ENCODE results near the gene FREM2.

FREM2 gene

GRCh38 chr13:38849315-38849714, 162.4 kb downstream of the FREM2 start:
- H2AFZ ChIP-seq (ENCODE audit: low read depth, low read length) = no peak overlapping the region
- H3K27me3 ChIP-seq (ENCODE audit: control insufficient read depth in 1 of 2, insufficient read depth in 1 of 2, low read length in 2 of 2) = no peaks in the 10 kb centered on the region
- no peak overlapping the region for H4K91ac ChIP-seq (ENCODE audit: low read length)
- no peak overlapping the region for H3K4me3 ChIP-seq (ENCODE audit: insufficient read depth in 1 of 2, low read depth in 1 of 2, low read length in 2 of 2)
- H3K27ac ChIP-seq (ENCODE audit: low read length, poor library complexity, severe bottlenecking) = no peak overlapping the region
- H2AK5ac ChIP-seq (ENCODE audit: low read length, severe bottlenecking) = no peak overlapping the region
- H3K4me2 ChIP-seq (ENCODE audit: low read length, poor library complexity, severe bottlenecking) = no peak overlapping the region
- 80% methylated on average over 4 of the region's 4 CpGs for WGBS
- no peak overlapping the region for H3K9ac ChIP-seq (ENCODE audit: low read length)
- no peaks in the 10 kb centered on the region for H3K79me1 ChIP-seq (replicated peaks; ENCODE audit: low read length, poor library complexity, severe bottlenecking)
- no peak overlapping the region for H2BK120ac ChIP-seq (ENCODE audit: low read depth, low read length)
- no peak overlapping the region for H3K23ac ChIP-seq (ENCODE audit: low read length in 2 of 2)
- no peak overlapping the region for H3K14ac ChIP-seq (ENCODE audit: low read length in 2 of 2)
- no peak overlapping the region for H3K4ac ChIP-seq (ENCODE audit: low read depth in 1 of 2, low read length in 2 of 2)
- H2BK12ac ChIP-seq (ENCODE audit: low read length in 2 of 2) = no peak overlapping the region
- no peak overlapping the region for H2BK15ac ChIP-seq (ENCODE audit: low read depth, poor library complexity, severe bottlenecking)
- DNase-seq = no peak
- no peaks in the 10 kb centered on the region for H3K36me3 ChIP-seq (ENCODE audit: control insufficient read depth in 1 of 2, insufficient read depth in 2 of 2, low read depth in 1 of 2, low read length in 2 of 2)
- H3K4me1 ChIP-seq (ENCODE audit: control insufficient read depth, insufficient read depth, low read depth, low read length) = no peaks in the 10 kb centered on the region
- no peak overlapping the region for H3K18ac ChIP-seq (ENCODE audit: low read depth in 1 of 2, low read length in 2 of 2)
- H4K8ac ChIP-seq (ENCODE audit: low read length) = no peak overlapping the region
- H3K9me3 ChIP-seq (ENCODE audit: control insufficient read depth, low read length) = no peaks in the 10 kb centered on the region
- H2BK5ac ChIP-seq (ENCODE audit: low read depth, low read length, poor library complexity, severe bottlenecking) = no peak overlapping the region

DNA sequence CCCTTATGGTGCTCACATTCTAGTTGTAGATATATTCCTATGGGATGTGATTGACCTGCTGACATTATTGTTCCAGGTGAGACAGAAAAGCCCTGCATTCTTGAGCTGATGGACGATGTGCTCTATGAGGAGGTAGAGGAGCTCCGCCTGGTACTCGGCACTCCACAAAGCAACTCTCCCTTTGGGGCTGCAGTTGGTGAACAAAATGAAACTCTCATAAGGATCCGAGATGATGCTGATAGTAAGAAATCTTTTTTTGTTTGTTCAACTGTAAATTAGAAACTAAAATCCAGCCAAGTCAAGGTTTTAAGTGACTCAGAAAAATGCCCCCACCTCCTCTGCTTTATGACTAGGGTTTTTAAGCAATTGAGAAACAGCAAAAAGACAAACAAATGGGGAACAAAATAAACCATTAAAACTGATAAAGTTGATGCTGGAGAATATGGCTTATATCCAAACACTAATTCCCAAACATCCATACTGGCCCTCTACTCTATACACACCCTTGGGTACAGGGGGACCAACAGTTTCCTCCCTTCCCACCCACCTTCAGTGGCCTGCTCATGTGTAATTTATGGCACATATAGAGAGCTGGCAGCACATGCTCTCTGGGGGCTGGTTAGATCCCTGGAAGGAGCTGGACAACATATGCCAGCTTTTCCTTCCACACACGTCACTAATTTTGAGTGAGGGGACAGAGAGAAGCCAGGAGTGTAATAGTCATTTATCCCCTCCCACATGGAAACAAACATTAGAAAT, 164.2 kb downstream of the FREM2 start:
- Histone ChIP-seq H2BK12ac (ENCODE audit: low read length in 2 of 2) (no peak overlapping the region), H2BK15ac (ENCODE audit: low read depth, poor library complexity, severe bottlenecking) (no peak overlapping the region), H3K4me3 (ENCODE audit: insufficient read depth in 1 of 2, low read depth in 1 of 2, low read length in 2 of 2) (no peak overlapping the region), H4K91ac (ENCODE audit: low read length) (no peak overlapping the region), H3K79me1 (replicated peaks; ENCODE audit: low read length, poor library complexity, severe bottlenecking) (no peaks in the 10 kb centered on the region), H3K9me3 (ENCODE audit: control insufficient read depth, low read length) (no peaks in the 10 kb centered on the region), H3K9ac (ENCODE audit: low read length) (no peak overlapping the region), H4K8ac (ENCODE audit: low read length) (no peak overlapping the region), H3K4ac (ENCODE audit: low read depth in 1 of 2, low read length in 2 of 2) (no peak overlapping the region), H3K4me1 (ENCODE audit: control insufficient read depth, insufficient read depth, low read depth, low read length) (no peaks in the 10 kb centered on the region), H2AK5ac (ENCODE audit: low read length, severe bottlenecking) (no peak overlapping the region), H3K23ac (ENCODE audit: low read length in 2 of 2) (no peak overlapping the region), H3K14ac (ENCODE audit: low read length in 2 of 2) (no peak overlapping the region), H2BK5ac (ENCODE audit: low read depth, low read length, poor library complexity, severe bottlenecking) (no peak overlapping the region), H3K4me2 (ENCODE audit: low read length, poor library complexity, severe bottlenecking) (no peak overlapping the region), H2BK120ac (ENCODE audit: low read depth, low read length) (no peak overlapping the region), H2AFZ (ENCODE audit: low read depth, low read length) (no peak overlapping the region), H3K18ac (ENCODE audit: low read depth in 1 of 2, low read length in 2 of 2) (no peak overlapping the region), H3K27ac (ENCODE audit: low read length, poor library complexity, severe bottlenecking) (no peak overlapping the region), H3K36me3 (ENCODE audit: control insufficient read depth in 1 of 2, insufficient read depth in 2 of 2, low read depth in 1 of 2, low read length in 2 of 2) (no peaks in the 10 kb centered on the region), H3K27me3 (ENCODE audit: control insufficient read depth in 1 of 2, insufficient read depth in 1 of 2, low read length in 2 of 2) (no peaks in the 10 kb centered on the region)
- 96% methylated on average over 3 of the region's 5 CpGs for WGBS
- no peak for DNase-seq

DNA sequence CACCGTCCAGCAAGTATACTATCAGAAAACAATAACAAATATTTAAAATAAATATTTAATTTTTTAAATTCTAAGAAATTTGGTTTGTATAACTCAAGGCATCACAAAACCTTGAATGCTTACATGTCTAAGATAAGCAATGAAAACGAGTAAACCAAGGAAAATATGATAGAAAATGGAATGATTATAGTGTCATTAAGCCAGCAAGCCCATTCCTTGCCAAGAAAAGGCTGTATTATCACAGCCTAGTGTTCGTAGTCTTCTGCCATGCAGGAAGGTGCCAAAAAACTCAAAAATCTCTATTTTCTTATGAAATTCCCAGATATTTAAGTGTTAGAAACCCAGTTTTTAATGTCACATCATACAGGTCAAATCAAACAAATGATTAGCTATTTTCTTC, 167.3 kb downstream of the FREM2 start:
- H3K18ac ChIP-seq (ENCODE audit: low read depth in 1 of 2, low read length in 2 of 2) = no peak overlapping the region
- H2BK12ac ChIP-seq (ENCODE audit: low read length in 2 of 2) = no peak overlapping the region
- no peak overlapping the region for H3K9ac ChIP-seq (ENCODE audit: low read length)
- no peak overlapping the region for H3K4ac ChIP-seq (ENCODE audit: low read depth in 1 of 2, low read length in 2 of 2)
- H2AK5ac ChIP-seq (ENCODE audit: low read length, severe bottlenecking) = no peak overlapping the region
- H3K36me3 ChIP-seq (ENCODE audit: control insufficient read depth in 1 of 2, insufficient read depth in 2 of 2, low read depth in 1 of 2, low read length in 2 of 2) = no peaks in the 10 kb centered on the region
- no peak overlapping the region for H2BK120ac ChIP-seq (ENCODE audit: low read depth, low read length)
- no peak overlapping the region for H3K23ac ChIP-seq (ENCODE audit: low read length in 2 of 2)
- no peak overlapping the region for H2BK15ac ChIP-seq (ENCODE audit: low read depth, poor library complexity, severe bottlenecking)
- H3K4me3 ChIP-seq (ENCODE audit: insufficient read depth in 1 of 2, low read depth in 1 of 2, low read length in 2 of 2) = no peak overlapping the region
- H3K9me3 ChIP-seq (ENCODE audit: control insufficient read depth, low read length) = no peaks in the 10 kb centered on the region
- no peak for DNase-seq
- H3K27me3 ChIP-seq (ENCODE audit: control insufficient read depth in 1 of 2, insufficient read depth in 1 of 2, low read length in 2 of 2) = no peaks in the 10 kb centered on the region
- H4K8ac ChIP-seq (ENCODE audit: low read length) = no peak overlapping the region
- H2BK5ac ChIP-seq (ENCODE audit: low read depth, low read length, poor library complexity, severe bottlenecking) = no peak overlapping the region
- H3K27ac ChIP-seq (ENCODE audit: low read length, poor library complexity, severe bottlenecking) = no peak overlapping the region
- H3K79me1 ChIP-seq (replicated peaks; ENCODE audit: low read length, poor library complexity, severe bottlenecking) = no peaks in the 10 kb centered on the region
- no peak overlapping the region for H4K91ac ChIP-seq (ENCODE audit: low read length)
- no peaks in the 10 kb centered on the region for H3K4me1 ChIP-seq (ENCODE audit: control insufficient read depth, insufficient read depth, low read depth, low read length)
- no peak overlapping the region for H3K14ac ChIP-seq (ENCODE audit: low read length in 2 of 2)
- WGBS = 58% methylated on average over 2 of the region's 3 CpGs
- H3K4me2 ChIP-seq (ENCODE audit: low read length, poor library complexity, severe bottlenecking) = no peak overlapping the region
- H2AFZ ChIP-seq (ENCODE audit: low read depth, low read length) = no peak overlapping the region

DNA sequence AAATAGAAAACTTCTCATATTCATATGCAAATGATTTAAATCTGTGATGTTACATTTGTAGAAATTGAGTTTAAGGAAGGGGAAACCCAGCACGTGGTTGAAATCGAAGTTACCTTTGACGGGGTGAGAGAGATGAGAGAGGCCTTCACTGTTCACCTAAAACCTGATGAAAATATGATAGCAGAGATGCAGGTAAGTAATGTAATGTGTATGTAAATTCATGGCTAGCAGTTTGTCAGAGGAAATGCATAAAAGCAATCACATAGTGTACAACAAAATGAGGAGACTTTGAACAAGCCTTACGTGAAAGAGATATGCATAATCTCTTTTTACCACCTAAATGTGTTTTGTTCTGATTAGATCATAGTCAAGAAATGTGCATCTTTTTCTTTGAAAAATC, 169.2 kb downstream of the FREM2 start:
- Histone ChIP-seq H2BK12ac (ENCODE audit: low read length in 2 of 2) (no peak overlapping the region), H4K8ac (ENCODE audit: low read length) (no peak overlapping the region), H3K14ac (ENCODE audit: low read length in 2 of 2) (no peak overlapping the region), H3K9me3 (ENCODE audit: control insufficient read depth, low read length) (no peaks in the 10 kb centered on the region), H3K18ac (ENCODE audit: low read depth in 1 of 2, low read length in 2 of 2) (no peak overlapping the region), H3K27ac (ENCODE audit: low read length, poor library complexity, severe bottlenecking) (no peak overlapping the region), H3K36me3 (ENCODE audit: control insufficient read depth in 1 of 2, insufficient read depth in 2 of 2, low read depth in 1 of 2, low read length in 2 of 2) (no peaks in the 10 kb centered on the region), H3K27me3 (ENCODE audit: control insufficient read depth in 1 of 2, insufficient read depth in 1 of 2, low read length in 2 of 2) (no peaks in the 10 kb centered on the region), H3K23ac (ENCODE audit: low read length in 2 of 2) (no peak overlapping the region), H2BK120ac (ENCODE audit: low read depth, low read length) (no peak overlapping the region), H3K4me1 (ENCODE audit: control insufficient read depth, insufficient read depth, low read depth, low read length) (no peaks in the 10 kb centered on the region), H2BK5ac (ENCODE audit: low read depth, low read length, poor library complexity, severe bottlenecking) (no peak overlapping the region), H3K4me2 (ENCODE audit: low read length, poor library complexity, severe bottlenecking) (no peak overlapping the region), H3K9ac (ENCODE audit: low read length) (no peak overlapping the region), H2AFZ (ENCODE audit: low read depth, low read length) (no peak overlapping the region), H3K4ac (ENCODE audit: low read depth in 1 of 2, low read length in 2 of 2) (no peak overlapping the region), H2BK15ac (ENCODE audit: low read depth, poor library complexity, severe bottlenecking) (no peak overlapping the region), H4K91ac (ENCODE audit: low read length) (no peak overlapping the region), H3K79me1 (replicated peaks; ENCODE audit: low read length, poor library complexity, severe bottlenecking) (no peaks in the 10 kb centered on the region), H3K4me3 (ENCODE audit: insufficient read depth in 1 of 2, low read depth in 1 of 2, low read length in 2 of 2) (no peak overlapping the region), H2AK5ac (ENCODE audit: low read length, severe bottlenecking) (no peak overlapping the region)
- DNase-seq = no peak
- 88% methylated on average over 3 of the region's 4 CpGs for WGBS
